Measurements from ENCODE around the gene DHPS. TPM values are rescaled to one million over a fixed set of nuclear protein-coding genes. Genes with fewer than 3 reads are reported as not detected.

Gene DHPS
- total and polyA plus RNA-seq, 2 of the 13 experiments (the other 11 are each of a cell fraction or from before 2014, with no cell fraction given) = 43.3 to 84.3 TPM

DNA sequence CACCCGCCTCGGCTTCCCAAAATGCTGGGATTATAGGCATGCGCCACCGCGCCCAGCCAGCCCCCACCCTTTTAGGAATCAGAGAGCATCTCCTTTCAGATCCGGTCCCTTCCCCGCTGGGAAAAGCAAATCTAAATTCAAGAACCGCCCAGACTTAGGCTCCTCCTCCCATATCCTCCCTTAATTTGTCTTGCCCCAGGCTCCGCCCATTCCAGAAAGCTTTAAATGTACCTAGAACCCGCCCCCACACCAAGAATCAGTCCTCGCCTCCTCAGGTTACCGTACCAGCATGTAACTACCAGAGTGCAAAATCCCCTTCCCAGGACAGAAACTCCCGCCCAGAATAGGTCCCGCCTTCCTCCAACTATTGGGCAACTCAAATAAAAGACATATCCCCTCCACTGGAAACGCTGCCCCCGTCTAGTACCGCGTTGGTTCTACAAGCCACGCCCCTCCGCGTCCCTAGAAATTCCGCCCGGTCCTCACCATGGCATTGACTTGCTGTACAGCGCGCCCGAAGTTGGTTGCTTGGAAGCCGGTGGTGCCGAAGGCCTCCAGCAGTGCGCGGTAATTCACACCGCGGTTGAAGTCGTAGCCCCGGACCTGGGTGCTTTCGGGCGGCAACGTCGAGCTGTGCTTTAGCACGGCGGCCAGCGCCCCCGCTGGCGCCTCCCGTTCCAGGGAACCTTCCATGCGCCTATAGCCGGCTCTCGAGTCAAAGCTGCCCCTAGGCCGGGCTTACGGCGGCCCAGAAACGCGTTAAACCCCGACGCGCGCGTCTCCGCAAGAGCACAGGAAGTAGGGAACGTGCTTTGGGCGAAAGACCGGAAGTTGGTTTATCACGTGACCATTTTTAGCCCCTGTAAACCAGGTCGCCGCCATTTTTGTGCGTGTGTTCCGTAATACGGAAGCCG, at the start of gene DHPS (continued):
- TF ChIP-seq, protein P1, sequence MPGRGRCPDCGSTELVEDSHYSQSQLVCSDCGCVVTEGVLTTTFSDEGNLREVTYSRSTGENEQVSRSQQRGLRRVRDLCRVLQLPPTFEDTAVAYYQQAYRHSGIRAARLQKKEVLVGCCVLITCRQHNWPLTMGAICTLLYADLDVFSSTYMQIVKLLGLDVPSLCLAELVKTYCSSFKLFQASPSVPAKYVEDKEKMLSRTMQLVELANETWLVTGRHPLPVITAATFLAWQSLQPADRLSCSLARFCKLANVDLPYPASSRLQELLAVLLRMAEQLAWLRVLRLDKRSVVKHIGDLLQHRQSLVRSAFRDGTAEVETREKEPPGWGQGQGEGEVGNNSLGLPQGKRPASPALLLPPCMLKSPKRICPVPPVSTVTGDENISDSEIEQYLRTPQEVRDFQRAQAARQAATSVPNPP (CRISPR knock-in tag; IDR thresholded peaks at IDR 0.05) = 0 out of 2 replicates have a peak, but pooled peaks have one; percentile 59
- TF ChIP-seq NR2C2 (CRISPR knock-in tag; IDR thresholded peaks at IDR 0.05; ENCODE audit: borderline replicate concordance) = peak; percentile 79
- TF ChIP-seq ZNF558 (CRISPR knock-in tag; IDR thresholded peaks at IDR 0.05; ENCODE audit: borderline replicate concordance) = peak; percentile 84; the same call in 1 of the 2 replicates
- no peak for TF ChIP-seq HNRNPUL1 (IDR thresholded peaks at IDR 0.05; ENCODE audit: low read depth, low read length)
- TF ChIP-seq, protein P2, sequence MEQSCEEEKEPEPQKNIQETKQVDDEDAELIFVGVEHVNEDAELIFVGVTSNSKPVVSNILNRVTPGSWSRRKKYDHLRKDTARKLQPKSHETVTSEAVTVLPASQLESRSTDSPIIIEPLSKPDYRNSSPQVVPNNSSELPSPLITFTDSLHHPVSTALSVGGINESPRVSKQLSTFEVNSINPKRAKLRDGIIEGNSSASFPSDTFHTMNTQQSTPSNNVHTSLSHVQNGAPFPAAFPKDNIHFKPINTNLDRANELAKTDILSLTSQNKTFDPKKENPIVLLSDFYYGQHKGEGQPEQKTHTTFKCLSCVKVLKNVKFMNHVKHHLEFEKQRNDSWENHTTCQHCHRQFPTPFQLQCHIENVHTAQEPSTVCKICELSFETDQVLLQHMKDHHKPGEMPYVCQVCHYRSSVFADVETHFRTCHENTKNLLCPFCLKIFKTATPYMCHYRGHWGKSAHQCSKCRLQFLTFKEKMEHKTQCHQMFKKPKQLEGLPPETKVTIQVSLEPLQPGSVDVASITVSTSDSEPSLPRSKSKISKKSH (CRISPR knock-in tag; IDR thresholded peaks at IDR 0.05; ENCODE audit: borderline replicate concordance) = peak; percentile 71; the same call in 1 of the 2 replicates
- no peak for TF ChIP-seq BCL3 (CRISPR knock-in tag; IDR thresholded peaks at IDR 0.05)
- TF ChIP-seq KLF15 (CRISPR knock-in tag; IDR thresholded peaks at IDR 0.05; ENCODE audit: borderline replicate concordance) = 0 out of 2 replicates have a peak, but pooled peaks have one; percentile 29
- peak; percentile 23 for TF ChIP-seq CTCF (CRISPR knock-in tag; IDR thresholded peaks at IDR 0.05)
- no peak for TF ChIP-seq ATF3 (CRISPR knock-in tag; IDR thresholded peaks at IDR 0.05)
- no peak for TF ChIP-seq ZBTB46 (CRISPR knock-in tag; IDR thresholded peaks at IDR 0.05; ENCODE audit: borderline replicate concordance)
- peak; percentile 86; the same call in 1 of the 2 replicates for TF ChIP-seq SRY (CRISPR knock-in tag; IDR thresholded peaks at IDR 0.05)
- peak; percentile 62; the same call in 1 of the 2 replicates for TF ChIP-seq RFXAP (CRISPR knock-in tag; IDR thresholded peaks at IDR 0.05; ENCODE audit: borderline replicate concordance)
- peak; percentile 73; the same call in 1 of the 2 replicates for TF ChIP-seq HINFP (CRISPR knock-in tag; IDR thresholded peaks at IDR 0.05; ENCODE audit: low read depth)
- TF ChIP-seq POLR2AphosphoS5 (IDR thresholded peaks at IDR 0.05; ENCODE audit: low read depth, low read length) = peak; percentile 80
- no peak for TF ChIP-seq ZSCAN30 (CRISPR knock-in tag; IDR thresholded peaks at IDR 0.05)
- TF ChIP-seq HOXA5 (CRISPR knock-in tag; IDR thresholded peaks at IDR 0.05) = peak; percentile 30; the same call in 1 of the 2 replicates
- peak; percentile 90 for TF ChIP-seq YEATS4 (CRISPR knock-in tag; IDR thresholded peaks at IDR 0.05; ENCODE audit: borderline replicate concordance)
